Smooth muscle cell (in vitro differentiated cells): Measurements from ENCODE around the gene GNA14. TPM values are rescaled to one million over a fixed set of nuclear protein-coding genes. Genes with fewer than 3 reads are reported as not detected.

Experiments
- DNase-seq: peaks from one replicate; lab custom pipeline; 2025; ENCODE audit not compliant: unreplicated experiment; lab: John Stamatoyannopoulos, UW
- H2AFZ ChIP-seq: fragments of 200-600 bp; sonication (generic); 2 replicates; pipeline ENCODE4 v1.6.0; 2016; ENCODE audit warnings: antibody characterized with exemption, low read depth, mild to moderate bottlenecking
- H3F3A ChIP-seq: fragments of 200-600 bp; sonication (generic); 2 replicates; pipeline ENCODE4 v1.6.0; 2017; ENCODE audit warnings: antibody characterized with exemption, low read depth
- H3K27ac ChIP-seq: fragments of 200-600 bp; sonication (generic); 2 replicates; pipeline ENCODE4 v1.5.1; 2016; ENCODE audit warnings: low read depth, mild to moderate bottlenecking
- H3K27me3 ChIP-seq: fragments of 200-600 bp; sonication (generic); 2 replicates; pipeline ENCODE4 v1.6.1; 2016; ENCODE audit warnings: low read depth, mild to moderate bottlenecking
- H3K36me3 ChIP-seq: fragments of 200-600 bp; sonication (generic); 2 replicates; pipeline ENCODE4 v1.5.1; 2016; ENCODE audit warnings: low read depth
- H3K4me1 ChIP-seq: fragments of 200-600 bp; sonication (generic); 2 replicates; pipeline ENCODE4 v1.5.1; 2016; ENCODE audit warnings: low read depth
- H3K4me2 ChIP-seq: fragments of 200-600 bp; sonication (generic); 2 replicates; pipeline ENCODE4 v1.6.0; 2016; ENCODE audit warnings: mild to moderate bottlenecking
- H3K4me3 ChIP-seq: fragments of 200-600 bp; sonication (generic); 2 replicates; pipeline ENCODE4 v1.5.1; 2016; ENCODE audit warnings: mild to moderate bottlenecking
- H3K79me2 ChIP-seq: fragments of 200-600 bp; sonication (generic); 2 replicates; pipeline ENCODE4 v1.6.0; 2016; ENCODE audit warnings: low read depth, mild to moderate bottlenecking
- H3K9ac ChIP-seq: fragments of 200-600 bp; sonication (generic); 2 replicates; pipeline ENCODE4 v1.6.0; 2016; ENCODE audit warnings: low read depth
- H3K9me3 ChIP-seq: fragments of 200-600 bp; sonication (generic); replicated peaks from 2 replicates; pipeline ENCODE4 v1.5.1; 2016; ENCODE audit warnings: low read depth
- H4K20me1 ChIP-seq: fragments of 200-600 bp; sonication (generic); 2 replicates; pipeline ENCODE4 v1.6.0; 2016; ENCODE audit warnings: low read depth
- whole genome bisulfite sequencing: methylation state at CpG from one replicate; pipeline ENCODE4 v1.1.7; 2016; ENCODE audit warnings: low lambda C conversion rate; 5-methylcytosine and 5-hydroxymethylcytosine counted together
- polyA plus RNA-seq: library from polyadenylated mRNA; unstranded; fragments of >200 nt; fragmentation: Nextera tagmentation; extraction: Ambion mirVana; gene quantifications from 2 replicates; pipeline ENCODE4 v1.2.1, GENCODE V29; 2016
- total RNA-seq: library from RNA; depleted of rRNA; stranded (reverse); fragments of >200 nt; gene quantifications from 2 replicates; pipeline ENCODE4 v1.2.3, GENCODE V29; 2014
- TF ChIP-seq, protein P1 (sequence below): fragments of 200-600 bp; sonication (generic); IDR thresholded peaks from 2 replicates; pipeline ENCODE4 v1.5.1; 2017; ENCODE audit warnings: borderline replicate concordance, mild to moderate bottlenecking, antibody characterized with exemption; ENCODE audit not compliant: insufficient read depth, poor library complexity, severe bottlenecking

GNA14 gene
- total and polyA plus RNA-seq, 2 experiments from 2014 or later: 1.6 to 10.2 TPM

DNA sequence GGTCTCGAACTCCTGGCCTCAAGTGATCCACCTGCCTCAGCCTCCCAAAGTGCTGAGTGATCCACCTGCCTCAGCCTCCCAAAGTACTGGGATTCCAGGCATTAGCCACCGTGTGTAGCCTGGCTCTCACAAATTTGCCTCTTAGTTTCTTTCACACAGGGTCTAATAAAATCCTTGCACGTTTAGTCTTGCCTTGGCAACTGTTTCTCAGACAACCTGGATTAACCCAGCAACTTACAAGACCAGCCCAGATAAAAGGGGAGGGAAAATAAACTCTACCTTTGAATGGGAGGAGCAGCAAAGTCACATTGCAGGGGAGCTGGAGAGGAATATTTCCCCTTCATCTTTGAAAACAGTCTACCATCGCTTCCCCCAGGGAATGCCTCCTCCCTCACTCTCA lies 29.3 kb upstream of the GNA14 start:
- no peak overlapping the region for H3K4me3 ChIP-seq
- H3K9ac ChIP-seq: no peak overlapping the region
- H3K27me3 ChIP-seq: no peaks in the 10 kb centered on the region
- no peak overlapping the region for H3K4me2 ChIP-seq
- no peaks in the 10 kb centered on the region for H3F3A ChIP-seq
- H4K20me1 ChIP-seq: no peaks in the 10 kb centered on the region
- DNase-seq: no peak
- no peak overlapping the region for H2AFZ ChIP-seq
- no peaks in the 10 kb centered on the region for H3K4me1 ChIP-seq
- no peaks in the 10 kb centered on the region for H3K79me2 ChIP-seq
- 85% methylated on average over 4 of the region's 4 CpGs for WGBS
- TF ChIP-seq, protein P1, sequence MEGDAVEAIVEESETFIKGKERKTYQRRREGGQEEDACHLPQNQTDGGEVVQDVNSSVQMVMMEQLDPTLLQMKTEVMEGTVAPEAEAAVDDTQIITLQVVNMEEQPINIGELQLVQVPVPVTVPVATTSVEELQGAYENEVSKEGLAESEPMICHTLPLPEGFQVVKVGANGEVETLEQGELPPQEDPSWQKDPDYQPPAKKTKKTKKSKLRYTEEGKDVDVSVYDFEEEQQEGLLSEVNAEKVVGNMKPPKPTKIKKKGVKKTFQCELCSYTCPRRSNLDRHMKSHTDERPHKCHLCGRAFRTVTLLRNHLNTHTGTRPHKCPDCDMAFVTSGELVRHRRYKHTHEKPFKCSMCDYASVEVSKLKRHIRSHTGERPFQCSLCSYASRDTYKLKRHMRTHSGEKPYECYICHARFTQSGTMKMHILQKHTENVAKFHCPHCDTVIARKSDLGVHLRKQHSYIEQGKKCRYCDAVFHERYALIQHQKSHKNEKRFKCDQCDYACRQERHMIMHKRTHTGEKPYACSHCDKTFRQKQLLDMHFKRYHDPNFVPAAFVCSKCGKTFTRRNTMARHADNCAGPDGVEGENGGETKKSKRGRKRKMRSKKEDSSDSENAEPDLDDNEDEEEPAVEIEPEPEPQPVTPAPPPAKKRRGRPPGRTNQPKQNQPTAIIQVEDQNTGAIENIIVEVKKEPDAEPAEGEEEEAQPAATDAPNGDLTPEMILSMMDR: no peak
- no peak overlapping the region for H3K27ac ChIP-seq
- H3K9me3 ChIP-seq: no peaks in the 10 kb centered on the region
- no peaks in the 10 kb centered on the region for H3K36me3 ChIP-seq

DNA sequence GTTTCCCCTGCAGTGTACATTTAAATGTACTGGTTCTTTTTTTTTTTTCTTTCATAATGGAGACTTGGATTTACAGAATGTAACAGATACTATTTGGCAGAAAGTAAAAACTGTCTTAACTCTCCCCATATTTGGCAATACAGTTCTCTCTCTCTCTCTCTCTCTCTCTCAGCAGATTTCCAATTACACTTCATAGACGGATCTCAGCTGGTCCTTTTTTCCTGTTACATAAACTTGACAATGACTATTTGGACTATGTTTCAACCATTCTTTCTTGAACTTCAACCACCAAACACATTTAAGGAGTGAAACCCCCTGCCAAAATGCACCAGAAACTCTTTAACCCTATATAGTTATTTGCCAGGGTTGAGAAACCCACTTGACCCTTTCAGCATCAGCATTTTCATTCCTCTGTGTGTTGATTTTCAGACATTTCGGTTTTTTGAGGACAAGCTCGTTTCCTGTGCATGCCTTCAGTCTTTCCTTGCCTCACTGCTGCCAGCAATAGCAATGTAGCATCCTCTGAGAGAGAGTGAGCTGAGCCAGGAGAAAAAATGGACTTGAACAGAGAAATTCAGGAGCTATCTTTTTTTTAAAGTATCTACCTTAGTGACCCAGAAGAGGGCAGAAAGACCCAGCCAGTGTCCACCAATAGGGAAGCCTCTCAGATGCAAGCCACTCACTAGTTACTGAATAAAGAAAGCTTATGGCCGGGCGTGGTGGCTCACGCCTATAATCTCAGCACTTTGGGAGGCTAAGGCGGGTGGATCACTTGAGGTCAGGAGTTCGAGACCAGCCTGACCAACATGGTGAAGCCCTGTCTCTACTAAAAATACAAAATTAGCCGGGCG lies 26.0 kb upstream of the GNA14 start:
- 89% methylated on average over 10 of the region's 10 CpGs for WGBS
- DNase-seq: no peak
- Histone ChIP-seq H3K4me1 (no peaks in the 10 kb centered on the region), H3K36me3 (no peaks in the 10 kb centered on the region), H4K20me1 (no peaks in the 10 kb centered on the region), H3K4me2 (no peak overlapping the region), H3K4me3 (no peak overlapping the region), H3K9ac (no peak overlapping the region), H2AFZ (no peak overlapping the region), H3K9me3 (no peaks in the 10 kb centered on the region), H3F3A (no peaks in the 10 kb centered on the region), H3K27me3 (no peaks in the 10 kb centered on the region), H3K79me2 (no peaks in the 10 kb centered on the region), H3K27ac (no peak overlapping the region)
- TF ChIP-seq, protein P1: no peak

DNA sequence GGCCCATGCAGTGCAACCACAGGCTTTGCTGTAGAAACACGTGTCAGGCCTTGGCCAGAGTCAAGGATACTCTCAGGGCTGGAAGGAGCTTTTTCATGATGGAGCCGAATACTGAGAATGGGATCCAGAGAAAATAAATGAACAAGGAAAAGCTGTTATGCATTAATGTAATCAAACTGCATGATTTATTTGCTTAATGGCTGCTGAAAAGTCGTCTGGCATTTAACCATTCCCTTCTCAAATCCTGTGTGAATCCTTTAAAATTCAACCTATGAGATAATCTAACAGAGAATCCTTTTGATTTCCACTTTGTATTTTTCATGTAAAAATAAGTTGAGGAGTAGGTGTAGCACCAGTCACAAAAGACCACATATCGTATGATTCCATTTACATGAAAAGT lies 24.1 kb upstream of the GNA14 start:
- Histone ChIP-seq H4K20me1 (no peaks in the 10 kb centered on the region), H3K4me3 (no peak overlapping the region), H3K4me2 (no peak overlapping the region), H3K9ac (no peak overlapping the region), H3K27ac (no peak overlapping the region), H3K79me2 (no peaks in the 10 kb centered on the region), H3K9me3 (no peaks in the 10 kb centered on the region), H3K27me3 (no peaks in the 10 kb centered on the region), H3K36me3 (no peaks in the 10 kb centered on the region), H2AFZ (no peak overlapping the region), H3K4me1 (no peaks in the 10 kb centered on the region), H3F3A (no peaks in the 10 kb centered on the region)
- no peak for DNase-seq
- WGBS: 92% methylated on average over 4 of the region's 4 CpGs
- TF ChIP-seq, protein P1: no peak

DNA sequence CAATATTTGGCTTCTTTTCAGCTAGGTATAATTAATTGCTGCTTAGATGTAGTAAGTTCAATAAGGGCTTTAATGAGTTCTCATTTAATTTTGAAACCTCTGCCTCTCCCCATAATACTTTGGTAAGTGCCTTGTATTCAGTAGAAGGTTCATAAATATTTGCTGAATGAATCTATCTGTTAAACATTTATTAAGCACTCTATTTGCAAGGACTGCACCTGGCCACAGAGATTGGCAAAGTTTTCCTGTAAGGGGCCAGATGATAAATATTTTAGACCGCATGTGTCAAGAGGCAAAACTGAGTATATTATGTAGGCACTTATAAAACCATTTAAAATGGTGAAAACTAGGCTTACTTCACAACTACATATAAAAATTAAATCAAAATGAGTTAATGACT lies 19.0 kb upstream of the GNA14 start:
- DNase-seq: no peak

More for the DNA sequence above, 19.0 kb upstream of the GNA14 start:
- H3K4me1 ChIP-seq: no peaks in the 10 kb centered on the region
- TF ChIP-seq, protein P1: no peak
- no peak overlapping the region for H3K27ac ChIP-seq
- no peaks in the 10 kb centered on the region for H4K20me1 ChIP-seq
- no peaks in the 10 kb centered on the region for H3K9me3 ChIP-seq
- H3K27me3 ChIP-seq: no peaks in the 10 kb centered on the region
- no peak overlapping the region for H3K4me3 ChIP-seq
- H2AFZ ChIP-seq: no peak overlapping the region
- H3K4me2 ChIP-seq: no peak overlapping the region
- WGBS: 93% methylated on average over 1 of the region's 1 CpG
- no peaks in the 10 kb centered on the region for H3K79me2 ChIP-seq
- H3K36me3 ChIP-seq: no peaks in the 10 kb centered on the region
- no peak overlapping the region for H3K9ac ChIP-seq
- no peaks in the 10 kb centered on the region for H3F3A ChIP-seq
